Activated CD8-positive, alpha-beta T cell treated with anti-CD3 and anti-CD28 coated beads for 36 hours (primary cell): ENCODE data around the gene KMT2B. TPM values are rescaled to one million over a fixed set of nuclear protein-coding genes. Genes with fewer than 3 reads are reported as not detected.
"Not testable (repeated sequence)": the region's sequence is repeated elsewhere in the genome, so short reads cannot be mapped to it uniquely, and the experiment has no call there.

Source experiments
- ATAC-seq: fragments of 200-7000 bp; cut with Tn5 transposase; one replicate; pipeline ENCODE4 v1.10.0; 2021; ENCODE audit warnings: mild to moderate bottlenecking, moderate library complexity
- CTCF ChIA-PET: fragments of 350-600 bp; sonication (Branson Sonifier 250); formaldehyde crosslinking; loops from one replicate; lab custom pipeline; 2021; ENCODE audit warnings: antibody characterized with exemption; lab: Charles Lee
- POLR2A ChIA-PET: fragments of 350-600 bp; sonication (Branson Sonifier 250); formaldehyde crosslinking; loops from one replicate; lab custom pipeline; 2021; ENCODE audit warnings: antibody characterized with exemption; lab: Charles Lee
- DNase-seq: peaks from one replicate; pipeline ENCODE4 v3.0.0-alpha.2; 2020
- H3K27ac Mint-ChIP-seq: one replicate; pipeline ENCODE4 v1.8.0; 2021; ENCODE audit warnings: mild to moderate bottlenecking, mixed read lengths
- H3K27me3 Mint-ChIP-seq: one replicate; pipeline ENCODE4 v1.8.0; 2021; ENCODE audit warnings: mixed read lengths
- H3K36me3 Mint-ChIP-seq: one replicate; pipeline ENCODE4 v1.8.0; 2021; ENCODE audit warnings: low read depth, mixed read lengths
- H3K4me1 Mint-ChIP-seq: one replicate; pipeline ENCODE4 v1.8.0; 2021; ENCODE audit warnings: low read depth, mixed read lengths
- H3K4me3 Mint-ChIP-seq: one replicate; pipeline ENCODE4 v1.8.0; 2021; ENCODE audit warnings: mild to moderate bottlenecking, moderate library complexity, mixed read lengths
- H3K9me3 Mint-ChIP-seq: one replicate; pipeline ENCODE4 v1.8.0; 2021; ENCODE audit warnings: mixed read lengths
- CTCF ChIP-seq: fragments of 200-600 bp; IDR thresholded peaks from one replicate; pipeline ENCODE4 v1.8.0; 2022; ENCODE audit warnings: antibody characterized with exemption, mild to moderate bottlenecking
- intact Hi-C: fragments of 100-400 bp; cut with micrococcal nuclease; formaldehyde crosslinking; loops from one replicate; pipeline ENCODE4 v1.10.0; 2022
- total RNA-seq, 2 experiments: library from RNA; stranded (reverse); gene quantifications; one replicate each; pipeline ENCODE4 v1.2.3, GENCODE V29; 2021

KMT2B gene
- total RNA-seq, 2 experiments from 2014 or later: 62.9 to 63.6 TPM

- Mint-ChIP-seq H3K9me3 (no peaks in the 10 kb centered on the region), H3K27me3 (no peaks in the 10 kb centered on the region), H3K4me1 (peaks cover 29% of the 10 kb centered on the region), H3K36me3 (peaks cover 82% of the 10 kb centered on the region), H3K4me3 (peak overlapping the region; percentile 29), H3K27ac (peak overlapping the region; percentile 52)
- POLR2A ChIA-PET: interaction anchor here (1.0 to 9.5 kb wide), 7 partner anchors 7 to 57 kb away, joined by 3 to 105 read pairs (median 11); partner anchors contain the start of genes IGFLR1, PSENEN and U2AF1L4
- CTCF ChIA-PET: interaction anchor here (1.6 kb wide), 1 partner anchor 27 kb away, joined by 6 read pairs; no protein-coding TSS in a partner anchor
- DNase-seq: peak; percentile 13
- no peak for TF ChIP-seq CTCF
- no peak for ATAC-seq
- intact Hi-C loops: no loop called here
Measured at GRCh38 chr19:35721374-35721773, 3.6 kb downstream of the KMT2B start.

GRCh38 chr19:35722461-35722860 is 4.7 kb downstream of the KMT2B start:
- no peaks in the 10 kb centered on the region for H3K9me3 Mint-ChIP-seq
- H3K27me3 Mint-ChIP-seq: no peaks in the 10 kb centered on the region
- no peak overlapping the region for H3K27ac Mint-ChIP-seq
- ChIA-PET POLR2A (interaction anchor here (1.4 to 9.5 kb wide), 4 partner anchors 9 to 30 kb away, joined by 4 to 105 read pairs (median 60); partner anchors contain the start of gene IGFLR1), CTCF (interaction anchor here (1.6 kb wide), 1 partner anchor 28 kb away, joined by 6 read pairs; no protein-coding TSS in a partner anchor)
- no peak for TF ChIP-seq CTCF
- DNase-seq: no peak
- intact Hi-C loops: no loop called here
- H3K4me3 Mint-ChIP-seq: no peak overlapping the region
- H3K4me1 Mint-ChIP-seq: peaks cover 29% of the 10 kb centered on the region
- ATAC-seq: no peak
- peaks cover 77% of the 10 kb centered on the region for H3K36me3 Mint-ChIP-seq

- DNase-seq (no peak), ATAC-seq (no peak)
- no peak overlapping the region for H3K27ac Mint-ChIP-seq
- ChIA-PET POLR2A (interaction anchor here (0.9 to 9.5 kb wide), 7 partner anchors 9 to 45 kb away, joined by 4 to 105 read pairs (median 6); partner anchors contain the start of genes PSENEN and U2AF1L4), CTCF (no interaction called here)
- H3K4me1 Mint-ChIP-seq: peaks cover 29% of the 10 kb centered on the region
- no peak overlapping the region for H3K4me3 Mint-ChIP-seq
- H3K27me3 Mint-ChIP-seq: no peaks in the 10 kb centered on the region
- TF ChIP-seq CTCF: no peak
- peaks cover 78% of the 10 kb centered on the region for H3K36me3 Mint-ChIP-seq
- no peaks in the 10 kb centered on the region for H3K9me3 Mint-ChIP-seq
- intact Hi-C loops: no loop called here
Measured at GRCh38 chr19:35722897-35723296, 5.1 kb downstream of the KMT2B start.

- ChIA-PET POLR2A (interaction anchor here (0.9 to 9.5 kb wide), 8 partner anchors 8 to 44 kb away, joined by 3 to 105 read pairs (median 6); partner anchors contain the start of genes LIN37, PSENEN and U2AF1L4), CTCF (no interaction called here)
- no peak for DNase-seq
- no peak for TF ChIP-seq CTCF
- no peak for ATAC-seq
- H3K4me3 Mint-ChIP-seq: no peak overlapping the region
- H3K27ac Mint-ChIP-seq: no peak overlapping the region
- H3K4me1 Mint-ChIP-seq: peaks cover 29% of the 10 kb centered on the region
- no peaks in the 10 kb centered on the region for H3K27me3 Mint-ChIP-seq
- intact Hi-C loops: no loop called here
- no peaks in the 10 kb centered on the region for H3K9me3 Mint-ChIP-seq
- H3K36me3 Mint-ChIP-seq: peaks cover 82% of the 10 kb centered on the region
Measured at GRCh38 chr19:35723671-35724070, 5.9 kb downstream of the KMT2B start.

- POLR2A ChIA-PET: interaction anchor here (1.1 to 9.5 kb wide), 7 partner anchors 7 to 24 kb away, joined by 3 to 105 read pairs (median 6); partner anchors contain the start of genes LIN37, PSENEN and U2AF1L4
- H3K27me3 Mint-ChIP-seq, DNase-seq, H3K9me3 Mint-ChIP-seq, ATAC-seq, intact Hi-C loops, H3K4me3 Mint-ChIP-seq, H3K27ac Mint-ChIP-seq, CTCF ChIA-PET: not testable (repeated sequence)
- Mint-ChIP-seq H3K4me1 (peaks cover 24% of the 10 kb centered on the region), H3K36me3 (peaks cover 79% of the 10 kb centered on the region)
Measured at GRCh38 chr19:35724132-35724531, 6.3 kb downstream of the KMT2B start.
